ENCODE measurements around the gene FBXO34.

Gene FBXO34

DNA sequence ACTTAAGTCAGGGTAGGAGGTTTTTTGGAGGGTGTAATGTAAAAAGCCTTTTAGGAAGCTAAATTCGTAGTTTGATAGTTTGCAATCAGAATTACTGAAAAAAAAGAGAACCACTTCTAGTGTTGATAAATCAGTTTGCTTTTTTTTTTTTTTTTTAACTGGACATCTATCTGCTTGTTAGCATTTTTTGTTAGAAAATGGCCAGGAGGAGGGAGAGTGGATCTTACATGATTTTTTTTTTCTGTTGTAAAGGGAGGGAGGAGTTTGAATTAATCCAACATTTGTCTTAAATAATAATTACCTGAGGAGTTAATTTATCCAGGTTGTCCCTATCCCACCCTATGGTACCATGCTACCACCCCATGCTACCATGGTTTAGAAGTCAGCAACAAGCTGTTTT, 1.2 kb downstream of the FBXO34 start:
- DNase-seq (ENCODE audit: low spot score), result no peak

DNA sequence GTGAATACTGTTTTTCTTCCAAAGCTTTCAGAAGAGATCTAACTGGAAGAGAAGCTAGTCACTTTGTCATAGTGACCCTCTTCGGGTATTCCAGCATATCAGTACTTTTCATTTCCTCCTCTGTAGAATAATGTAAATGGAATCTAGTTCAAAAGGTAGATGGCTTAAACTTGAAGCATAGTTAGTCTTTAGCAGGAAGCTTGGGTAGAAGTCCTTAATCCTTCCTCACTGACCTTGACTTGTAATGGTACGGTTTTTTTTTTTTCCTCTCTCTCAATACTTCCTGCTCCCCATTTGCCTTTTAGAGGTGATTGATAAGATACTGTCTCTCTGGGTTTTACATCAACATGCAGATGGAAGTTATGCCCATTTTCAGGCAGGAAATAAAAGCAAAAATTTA, 1.7 kb downstream of the FBXO34 start:
- DNase-seq (ENCODE audit: low spot score), result no peak

DNA sequence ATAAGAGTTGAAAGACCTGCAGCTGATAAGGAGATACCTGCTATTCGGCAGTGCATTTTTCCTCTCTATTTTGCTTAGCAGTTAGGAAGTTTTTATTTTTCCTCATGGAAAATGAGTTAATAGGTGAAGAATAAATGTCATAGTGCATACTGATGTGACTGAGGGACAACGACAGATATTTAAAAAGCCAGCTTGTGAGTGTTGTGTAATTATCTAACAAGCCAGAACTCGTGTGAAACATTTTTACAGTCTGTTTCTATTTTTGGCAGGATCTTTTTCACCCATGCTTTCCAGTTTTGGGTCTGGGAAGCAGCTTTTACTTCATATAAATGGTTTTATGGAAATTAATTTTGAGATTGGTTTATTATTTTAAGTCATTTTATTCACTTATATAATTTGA, 2.9 kb downstream of the FBXO34 start:
- DNase-seq (ENCODE audit: low spot score), result no peak

DNA sequence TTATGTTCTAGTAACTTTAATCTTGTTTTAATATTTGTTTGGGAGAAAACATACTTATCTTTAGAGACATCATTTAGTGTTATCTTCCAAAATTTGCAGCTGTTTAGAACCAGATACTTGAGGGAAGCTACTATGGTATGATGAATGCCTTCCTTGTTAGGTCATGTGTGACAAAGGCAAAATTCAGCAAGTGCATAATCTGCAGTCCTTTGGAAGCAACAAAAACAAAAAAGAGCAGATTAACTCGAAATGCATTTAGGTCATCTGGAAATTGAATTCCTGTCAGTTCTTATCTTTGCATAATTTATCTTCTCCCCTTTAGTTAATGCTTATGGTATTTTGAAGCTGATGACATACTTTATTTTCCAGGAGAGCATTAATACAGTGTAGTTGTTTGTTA, 3.5 kb downstream of the FBXO34 start:
- DNase-seq (ENCODE audit: low spot score), result no peak

DNA sequence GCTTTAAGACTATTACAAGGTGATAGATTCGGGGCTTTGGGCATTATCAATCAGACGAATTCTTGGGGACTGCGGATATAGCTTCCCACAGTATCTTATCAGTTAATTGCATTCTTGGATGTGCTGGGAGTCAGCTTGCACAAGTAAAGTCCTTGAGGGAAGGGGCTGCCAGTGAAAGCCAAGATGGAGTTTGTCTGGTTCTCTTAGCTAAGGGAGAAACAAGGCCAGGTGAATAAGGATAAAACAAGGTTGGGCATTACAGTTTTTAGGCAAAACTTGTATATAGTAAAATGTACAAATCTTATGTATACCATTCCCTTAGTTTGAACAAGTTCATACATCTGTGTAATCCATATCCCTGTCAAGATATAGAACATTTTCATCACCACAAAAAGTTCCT, 5.5 kb downstream of the FBXO34 start:
- DNase-seq (ENCODE audit: low spot score), result no peak

DNA sequence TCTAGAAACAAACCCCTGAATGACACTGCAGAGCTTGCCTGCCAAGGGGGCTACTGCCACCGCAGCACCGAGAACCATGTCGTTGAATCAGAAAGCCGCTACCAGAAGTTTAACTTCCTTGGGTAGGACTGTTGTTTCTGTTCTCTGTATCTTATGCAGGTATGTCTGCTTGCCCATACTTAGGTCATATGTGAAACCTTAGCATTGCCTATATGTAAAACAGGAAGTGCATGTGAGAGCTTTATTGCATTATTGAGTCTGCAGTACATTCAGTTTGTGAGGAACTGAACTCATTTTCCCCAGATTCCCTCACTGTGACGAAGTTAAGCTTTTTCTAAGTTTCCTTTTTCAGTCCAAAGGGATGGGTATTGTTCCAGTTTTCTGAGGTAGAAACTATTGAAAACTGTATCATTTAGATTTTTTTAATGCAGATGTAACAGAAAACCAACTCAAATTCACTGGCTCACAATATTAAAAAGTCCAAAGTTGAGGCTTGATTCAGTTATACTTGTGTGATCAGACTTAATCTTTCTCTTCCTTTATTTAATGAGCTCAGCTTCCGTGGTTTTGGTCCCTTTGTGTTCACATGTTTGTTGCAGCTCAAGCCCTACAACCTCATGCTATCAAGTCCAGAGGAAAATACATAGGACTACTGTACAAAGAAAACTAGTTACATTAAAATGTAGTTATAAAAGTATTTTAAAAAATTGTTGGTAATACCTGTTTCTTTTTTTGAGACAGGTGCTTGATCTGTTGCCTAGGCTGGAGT, 6.9 kb downstream of the FBXO34 start:
- DNase-seq (ENCODE audit: low spot score), result no peak

DNA sequence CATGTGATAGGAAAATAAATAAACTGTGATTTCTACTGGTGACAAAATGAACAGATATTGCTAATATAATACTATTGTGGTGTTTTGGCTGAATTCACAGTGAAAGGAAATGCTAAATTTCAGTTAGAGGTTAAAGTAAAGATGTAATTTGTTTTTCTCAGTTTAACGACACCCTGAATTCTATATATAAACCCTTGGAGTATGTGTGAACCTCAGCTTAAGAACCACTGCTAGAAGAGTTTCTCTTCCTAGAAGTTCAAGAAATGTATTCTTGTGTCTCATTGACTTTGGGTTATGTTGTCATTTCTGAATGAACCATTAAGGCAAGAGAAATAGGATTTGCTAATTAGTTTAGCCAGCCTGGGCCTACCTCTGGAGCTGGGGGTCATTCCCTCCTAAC, 8.2 kb downstream of the FBXO34 start:
- DNase-seq (ENCODE audit: low spot score), result no peak

DNA sequence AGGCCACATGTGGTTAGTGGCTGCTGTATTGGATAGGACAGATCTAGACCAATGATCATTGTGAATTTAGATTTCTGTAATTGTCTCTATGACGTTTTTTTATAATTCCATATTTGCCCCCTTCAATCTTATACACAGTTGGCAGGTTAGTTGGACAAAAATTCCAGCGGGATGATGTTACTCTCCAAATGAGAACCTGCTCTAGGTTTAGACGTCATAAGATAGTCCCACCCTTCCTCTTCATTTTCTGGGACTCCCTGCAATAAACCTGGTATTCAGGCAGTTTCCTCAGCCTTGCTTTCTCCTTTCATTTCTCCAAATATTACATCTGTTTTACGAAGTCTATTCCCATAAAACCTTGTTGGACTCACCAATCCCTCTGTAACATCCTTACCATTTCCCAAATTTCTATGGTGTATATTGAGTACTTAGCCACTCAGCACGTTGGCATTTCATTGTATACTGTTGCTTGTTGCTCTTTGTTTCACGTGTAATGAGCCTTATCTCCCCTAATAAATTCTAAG, 10.2 kb downstream of the FBXO34 start:
- no peak for DNase-seq (ENCODE audit: low spot score)

DNA sequence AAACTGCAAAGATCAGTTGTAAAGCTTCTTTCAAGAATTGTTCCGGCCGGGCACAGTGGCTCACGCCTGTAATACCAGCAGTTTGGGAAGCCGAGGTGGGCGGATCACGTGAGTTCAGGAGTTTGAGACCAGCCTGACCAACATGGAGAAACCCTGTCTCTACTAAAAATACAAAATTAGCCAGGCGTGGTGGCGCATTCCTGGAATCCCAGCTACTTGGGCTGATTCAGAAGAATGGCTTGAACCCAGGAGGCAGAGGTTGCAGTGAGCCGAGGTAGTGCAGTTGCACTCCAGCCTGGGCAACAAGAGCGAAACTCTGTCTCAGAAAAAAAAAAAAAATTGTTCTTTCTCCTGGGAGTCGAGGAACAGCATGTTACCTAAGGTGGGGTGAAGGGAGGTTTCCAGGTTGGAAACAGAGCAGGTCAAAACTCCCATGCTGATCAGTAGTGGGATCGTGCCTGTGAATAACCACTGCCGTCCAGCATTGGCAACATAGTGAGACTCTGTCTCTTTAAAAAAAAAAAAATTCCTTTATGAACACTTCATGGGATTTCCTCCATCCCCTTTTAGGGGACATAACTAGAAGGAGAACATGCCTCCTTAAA, 13.9 kb downstream of the FBXO34 start:
- DNase-seq (ENCODE audit: low spot score), result no peak

DNA sequence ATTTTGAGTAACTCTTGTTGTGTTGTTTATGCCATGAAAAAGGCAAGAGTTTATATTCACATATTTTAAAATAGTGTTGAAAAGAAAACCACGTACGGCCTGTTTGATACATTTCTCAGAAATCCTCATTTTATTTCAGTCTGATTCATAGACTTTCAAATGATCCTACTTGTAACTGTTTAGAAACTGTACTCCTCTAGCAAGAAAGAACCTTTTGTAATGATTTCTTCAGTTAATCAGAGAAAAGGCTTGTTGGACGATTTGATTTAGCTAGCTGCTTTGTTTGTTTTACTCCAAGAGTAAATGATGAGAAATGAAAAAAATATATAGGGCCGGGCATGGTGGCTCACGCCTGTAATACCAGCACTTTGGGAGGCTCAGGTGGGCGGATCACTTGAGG, 17.2 kb downstream of the FBXO34 start:
- no peak for DNase-seq (ENCODE audit: low spot score)

DNA sequence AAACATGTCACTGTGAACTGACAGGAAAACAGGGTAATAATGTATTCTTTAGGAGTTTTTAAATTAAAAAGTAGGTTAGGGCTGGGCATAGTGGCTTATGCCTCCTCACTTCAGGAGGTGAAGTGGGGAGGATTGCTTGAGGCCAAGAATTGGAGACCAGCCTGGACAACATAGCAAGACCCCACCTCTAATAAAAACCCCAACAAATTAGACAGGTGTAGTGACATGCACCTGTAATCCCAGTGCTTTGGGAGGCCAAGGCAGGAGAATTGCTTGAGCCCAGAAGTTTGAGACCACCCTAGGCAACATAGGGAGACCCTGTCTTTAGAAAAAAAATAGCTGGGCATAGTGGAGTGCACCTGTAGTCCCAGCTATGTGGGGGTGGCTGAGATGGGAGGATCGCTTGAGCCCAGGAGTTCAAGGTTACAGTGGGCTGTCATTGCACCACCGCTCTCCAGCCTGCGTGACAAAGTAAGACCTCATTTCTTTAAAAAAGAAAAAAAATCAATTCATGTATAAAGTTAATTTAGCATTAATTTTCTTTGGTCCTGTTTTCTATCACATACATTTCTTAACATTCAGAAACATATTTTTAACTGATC, 20.4 kb downstream of the FBXO34 start:
- DNase-seq (ENCODE audit: low spot score), result no peak

DNA sequence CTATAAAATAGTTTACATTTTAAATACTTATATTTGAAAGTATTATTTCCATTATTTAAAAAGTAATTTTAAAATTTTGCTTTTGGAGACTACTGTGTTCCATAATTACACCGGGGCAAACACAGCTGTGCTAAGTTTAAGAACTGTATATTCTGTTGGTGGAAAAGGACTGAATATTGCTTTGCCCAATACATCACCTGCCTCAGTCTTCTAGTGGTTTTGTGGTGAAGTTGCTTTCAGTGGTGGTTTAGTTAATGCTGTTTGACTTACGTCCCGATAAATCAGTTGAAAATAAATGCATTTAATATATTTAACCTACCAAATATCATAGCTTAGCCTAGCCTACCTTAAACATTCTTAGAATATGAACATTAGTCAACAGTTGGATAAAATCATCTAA, 23.4 kb downstream of the FBXO34 start:
- no peak for DNase-seq (ENCODE audit: low spot score)

DNA sequence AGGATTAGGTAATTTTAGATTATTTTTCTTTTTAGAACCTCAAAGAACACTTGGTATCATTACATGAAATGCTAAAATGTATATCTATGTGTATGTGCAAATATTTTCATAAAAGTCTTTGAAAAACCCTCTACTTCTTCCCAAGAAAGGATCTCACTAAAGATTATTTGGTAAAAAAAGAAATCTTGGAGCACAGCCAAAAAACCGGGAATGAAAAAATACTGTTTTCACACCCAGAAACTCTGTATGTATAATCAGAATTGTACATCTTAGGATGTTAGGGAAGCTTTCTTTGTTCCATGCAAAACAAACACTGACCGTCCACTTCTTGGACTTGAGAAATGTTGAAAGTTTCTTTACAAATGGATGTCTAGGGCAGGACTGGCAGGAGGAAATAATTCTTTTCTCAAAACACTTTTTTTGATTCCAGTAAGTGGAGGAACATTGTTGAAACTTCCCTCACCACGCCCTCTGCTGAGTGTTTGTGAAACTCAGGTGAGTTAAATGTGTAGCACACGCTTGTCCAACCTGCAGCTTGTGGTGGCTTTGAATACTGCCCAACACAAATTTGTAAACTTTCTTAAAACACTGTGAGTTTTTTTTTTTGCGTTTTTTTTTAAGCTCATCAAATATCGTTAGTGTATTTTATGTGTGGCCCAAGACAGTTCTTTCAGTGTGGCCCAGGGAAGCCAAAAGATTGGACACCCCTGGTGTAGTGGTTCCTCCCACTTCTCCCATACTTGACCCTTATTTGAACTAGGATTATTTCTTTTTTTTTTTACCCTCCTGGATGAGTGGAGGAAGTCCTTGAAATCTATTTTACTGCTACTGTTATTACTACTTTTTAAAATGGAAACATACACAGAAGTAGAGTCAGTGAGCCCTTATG, 26.6 kb downstream of the FBXO34 start:
- no peak for DNase-seq (ENCODE audit: low spot score)

DNA sequence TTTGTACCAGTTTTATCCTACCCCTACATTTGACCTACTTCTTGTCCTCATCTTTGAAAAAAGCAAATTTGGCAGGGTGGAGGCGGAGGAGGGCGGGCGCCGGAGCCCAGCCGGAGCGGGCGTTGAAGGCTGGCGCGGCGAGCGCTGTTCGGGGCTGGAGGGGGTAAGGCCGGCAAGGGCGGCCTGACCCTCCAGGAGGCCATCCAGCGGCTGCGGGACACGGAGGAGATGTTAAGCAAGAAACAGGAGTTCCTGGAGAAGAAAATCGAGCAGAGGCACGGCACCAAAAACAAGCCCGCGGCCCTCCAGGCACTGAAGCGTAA, 27.2 kb downstream of the FBXO34 start:
- no peak for DNase-seq (ENCODE audit: low spot score)

DNA sequence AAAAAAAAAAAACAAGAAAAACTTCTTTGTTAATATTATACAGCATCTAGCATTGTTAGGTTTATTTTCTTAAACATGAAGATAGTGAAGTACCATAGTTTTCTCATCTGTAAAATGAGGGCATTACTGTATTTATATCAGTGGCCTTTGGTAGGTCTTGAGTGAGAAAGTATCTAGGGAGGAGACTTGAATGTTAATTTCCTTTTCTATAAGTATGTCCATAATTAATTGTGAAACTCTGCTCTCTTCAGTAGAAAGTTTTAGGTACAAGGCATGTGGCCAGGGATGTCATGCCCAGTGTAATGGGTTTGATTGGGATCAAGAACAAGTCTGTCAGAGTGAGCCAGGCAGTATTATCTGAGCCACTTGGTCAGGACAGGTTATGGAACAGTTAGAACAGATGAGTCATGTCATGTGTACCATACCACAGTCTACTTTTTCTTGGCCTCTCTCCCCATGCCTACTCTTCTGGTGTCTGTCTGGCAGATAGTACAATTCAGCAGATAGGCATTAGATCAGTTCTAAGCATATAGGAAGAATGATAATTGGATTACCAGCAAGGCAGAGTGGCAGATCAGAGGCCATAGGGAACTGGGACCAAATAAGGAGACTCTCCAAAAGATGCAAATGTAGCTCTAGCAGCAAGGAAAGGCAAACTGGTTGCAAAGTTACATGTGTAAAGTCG, 30.4 kb downstream of the FBXO34 start:
- no peak for DNase-seq (ENCODE audit: low spot score)

DNA sequence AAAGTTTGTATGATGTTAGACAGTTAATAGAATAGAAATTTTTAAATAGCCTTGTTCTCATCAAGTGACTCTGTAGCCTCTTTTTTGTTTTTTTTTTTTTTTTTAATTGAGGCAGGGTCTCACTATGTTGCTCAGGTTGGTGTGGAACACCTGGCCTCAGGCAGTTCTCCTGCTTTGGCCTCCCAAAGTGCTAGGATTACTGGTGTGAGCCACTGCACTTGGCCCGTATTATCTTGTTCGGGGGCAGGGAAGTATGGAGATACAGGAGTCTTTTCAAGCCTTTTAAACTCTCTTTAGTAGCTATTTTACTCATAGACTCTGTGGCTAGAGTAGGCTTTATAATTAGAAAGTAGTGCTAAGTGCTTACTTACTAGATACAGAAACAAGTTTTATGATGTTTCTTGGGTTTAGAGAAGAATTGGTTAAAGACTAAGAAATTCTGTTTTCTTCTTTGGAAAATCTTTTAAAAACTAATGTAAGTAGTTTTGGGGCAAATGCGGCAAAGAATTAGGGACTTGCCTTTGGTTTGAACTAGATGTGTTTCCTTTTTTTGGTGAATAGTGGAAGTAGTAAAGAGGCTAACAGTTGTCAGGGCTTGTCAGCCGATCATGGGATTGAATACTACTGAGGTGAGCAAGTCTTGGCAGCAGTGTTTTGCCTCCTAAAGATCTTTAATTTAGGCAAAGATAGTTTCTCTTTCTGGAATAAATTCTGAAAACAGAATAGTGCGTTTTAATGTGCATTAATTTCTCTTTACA, 31.3 kb downstream of the FBXO34 start:
- DNase-seq (ENCODE audit: low spot score), result no peak

DNA sequence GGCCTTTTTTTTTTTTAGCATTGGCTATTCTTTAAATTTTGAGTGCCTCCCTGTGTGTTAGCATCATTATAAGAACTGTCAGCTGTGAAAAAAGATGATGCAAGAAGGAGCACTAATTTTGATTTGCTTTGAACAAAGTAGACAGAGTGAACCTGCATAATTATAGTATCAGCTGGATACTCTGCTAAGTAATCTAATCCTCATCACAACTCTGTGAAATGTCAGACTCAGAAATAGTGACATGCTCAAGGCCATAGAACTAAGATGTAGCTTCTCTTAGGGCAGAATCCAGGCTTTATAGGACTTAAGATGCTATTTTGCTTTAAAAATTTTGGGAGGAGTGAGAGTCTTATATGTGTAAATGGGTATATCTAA, 31.9 kb downstream of the FBXO34 start:
- no peak for DNase-seq (ENCODE audit: low spot score)

DNA sequence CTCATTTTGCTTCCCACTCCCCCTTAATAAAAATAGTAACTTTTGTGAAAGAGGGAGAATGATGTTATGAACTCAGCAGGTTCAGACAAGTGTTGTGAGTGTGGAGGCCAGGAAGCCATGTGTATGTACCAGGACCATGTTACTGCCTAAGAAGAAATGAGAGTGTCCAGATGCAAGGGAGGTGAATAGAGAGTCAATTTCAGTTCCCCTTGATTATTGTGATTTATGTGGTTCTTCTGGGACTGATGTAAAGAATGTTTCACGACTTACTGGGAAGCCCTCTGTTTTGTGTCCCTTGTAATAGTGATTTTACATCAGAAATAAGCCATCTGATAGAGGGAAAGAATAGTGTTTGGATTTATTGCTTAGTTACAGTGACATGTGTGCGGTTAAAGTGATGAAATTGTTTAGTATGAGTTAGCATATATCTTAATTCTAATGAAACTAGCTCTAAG, 32.5 kb downstream of the FBXO34 start:
- no peak for DNase-seq (ENCODE audit: low spot score)

DNA sequence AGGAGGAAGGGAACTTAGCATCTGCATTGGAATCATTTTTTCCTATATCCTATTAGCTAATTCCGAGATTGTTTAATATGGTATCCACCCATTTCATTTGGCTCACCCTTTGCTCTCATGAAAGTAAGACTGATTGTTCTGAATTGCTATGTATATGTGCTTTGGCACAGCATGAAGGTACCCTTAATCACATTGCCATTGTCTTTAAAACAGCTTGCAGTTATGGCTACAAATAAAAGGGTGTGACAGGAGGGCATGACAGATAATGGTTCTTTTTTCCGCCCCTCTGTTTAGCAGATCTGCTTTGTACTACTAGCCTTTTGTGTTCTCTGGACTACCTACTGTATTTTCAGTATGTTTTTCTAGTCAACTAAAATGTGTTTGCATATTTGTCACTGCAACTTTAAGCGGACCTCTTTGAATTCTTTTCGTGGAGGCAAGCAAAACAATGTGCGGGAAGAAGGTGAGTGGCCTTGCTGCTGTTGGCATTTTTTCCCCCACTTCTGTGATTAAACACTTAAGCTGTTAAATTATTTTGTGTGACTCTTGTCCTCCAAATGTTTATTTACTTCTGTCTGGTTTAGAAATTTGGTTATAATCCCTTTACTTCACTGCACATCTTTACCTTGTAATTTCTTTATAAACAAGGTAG, 35.8 kb downstream of the FBXO34 start:
- DNase-seq (ENCODE audit: low spot score), result no peak

DNA sequence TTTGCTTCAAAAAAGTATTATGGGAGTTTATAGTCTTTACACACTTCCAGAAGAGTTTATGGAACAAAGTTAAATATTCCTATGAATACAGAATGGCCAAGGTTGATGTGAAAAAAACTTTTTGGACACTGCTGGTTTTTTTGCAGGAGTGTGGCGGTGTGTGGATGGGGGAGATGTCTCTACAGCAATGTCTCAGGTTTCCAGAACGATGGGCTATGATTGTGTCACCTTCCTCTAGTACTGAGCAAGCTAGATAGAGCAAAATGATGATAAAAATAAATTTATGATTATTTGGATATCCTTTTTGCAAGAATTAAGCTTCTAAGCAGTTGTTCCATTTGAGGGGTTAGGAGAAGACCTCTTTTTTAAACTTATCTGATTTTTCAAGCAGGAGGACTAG, 37.9 kb downstream of the FBXO34 start:
- DNase-seq (ENCODE audit: low spot score), result no peak
